ENCODE data around the gene NTN5. TPM values are rescaled to one million over a fixed set of nuclear protein-coding genes. Genes with fewer than 3 reads are reported as not detected.

The NTN5 gene
- total and polyA plus RNA-seq, 9 of the 15 experiments (the other 6 are each of a cell fraction or from before 2014, with no cell fraction given) = not detected

GRCh38 chr19:48713864-48714755, 41.3 kb upstream of the NTN5 start (continued):
- 0 out of 2 replicates have a peak, but pooled peaks have one; percentile 38 for TF ChIP-seq ZBTB40 (IDR thresholded peaks at IDR 0.05)
- TF ChIP-seq ZBTB40 (CRISPR knock-in tag; IDR thresholded peaks at IDR 0.05) = no peak
- no peak for TF ChIP-seq ZNF41 (CRISPR knock-in tag; conservative IDR thresholded peaks at IDR 0.05)
- TF ChIP-seq THRAP3 (IDR thresholded peaks at IDR 0.05; ENCODE audit: borderline replicate concordance) = no peak
- no peak for TF ChIP-seq ZNF707 (CRISPR knock-in tag; conservative IDR thresholded peaks at IDR 0.05)
- TF ChIP-seq ZNF143 (CRISPR knock-in tag; IDR thresholded peaks at IDR 0.05) = no peak; the same call in 1 of the 2 replicates
- TF ChIP-seq TRIM24 (IDR thresholded peaks at IDR 0.05) = no peak
- no peak for TF ChIP-seq HIVEP1 (CRISPR knock-in tag; IDR thresholded peaks at IDR 0.05)
- no peak for TF ChIP-seq TSC22D4 (tag; IDR thresholded peaks at IDR 0.05)
- no peak for TF ChIP-seq SMARCC2 (IDR thresholded peaks at IDR 0.05; ENCODE audit: low read depth)
- no peak for TF ChIP-seq ZBED1 (IDR thresholded peaks at IDR 0.05)
- no peak for TF ChIP-seq ZNF274 (IDR thresholded peaks at IDR 0.05; ENCODE audit: borderline replicate concordance, low read depth, low read length)
- TF ChIP-seq RCOR1 (IDR thresholded peaks at IDR 0.05; ENCODE audit: borderline replicate concordance in 1 of 2, low read depth in 2 of 2, low read length in 2 of 2) = no peak
- no peak for TF ChIP-seq ZNF133 (CRISPR knock-in tag; IDR thresholded peaks at IDR 0.05)
- peak; percentile 74 for TF ChIP-seq CREB1 (IDR thresholded peaks at IDR 0.05)
- TF ChIP-seq CREB1 (CRISPR knock-in tag; IDR thresholded peaks at IDR 0.05) = 0 out of 2 replicates have a peak, but pooled peaks have one; percentile 53
- peak; percentile 19; the same call in 1 of the 2 replicates for TF ChIP-seq HCFC1 (IDR thresholded peaks at IDR 0.05; ENCODE audit: low read depth, low read length)
- TF ChIP-seq ZNF134 (CRISPR knock-in tag; conservative IDR thresholded peaks at IDR 0.05) = no peak
- TF ChIP-seq ZBTB33 (CRISPR knock-in tag; IDR thresholded peaks at IDR 0.05) = no peak
